Measurements from ENCODE around the gene KCNJ3.

The KCNJ3 gene

GRCh38 chr2:154707994-154708575 lies 9.6 kb downstream of the KCNJ3 start:
- Histone ChIP-seq H3K9ac (ENCODE audit: low read length) (no peak overlapping the region), H3K4me1 (ENCODE audit: control insufficient read depth, insufficient read depth, low read length) (no peaks in the 10 kb centered on the region), H3K36me3 (ENCODE audit: control insufficient read depth, insufficient read depth, low read length, severe bottlenecking) (no peaks in the 10 kb centered on the region), H3K9me3 (ENCODE audit: control insufficient read depth, low read length) (no peaks in the 10 kb centered on the region), H3K27me3 (replicated peaks; ENCODE audit: control insufficient read depth, insufficient read depth, low read length) (no peaks in the 10 kb centered on the region), H3K4me3 (ENCODE audit: low read length) (no peak overlapping the region)
- DNase-seq (ENCODE audit: low read depth) = no peak

GRCh38 chr2:154709215-154709614 lies 10.7 kb downstream of the KCNJ3 start:
- Histone ChIP-seq H3K4me1 (ENCODE audit: control insufficient read depth, insufficient read depth, low read length) (peaks cover 7% of the 10 kb centered on the region), H3K36me3 (ENCODE audit: control insufficient read depth, insufficient read depth, low read length, severe bottlenecking) (no peaks in the 10 kb centered on the region), H3K27me3 (replicated peaks; ENCODE audit: control insufficient read depth, insufficient read depth, low read length) (no peaks in the 10 kb centered on the region), H3K9ac (ENCODE audit: low read length) (no peak overlapping the region), H3K4me3 (ENCODE audit: low read length) (no peak overlapping the region), H3K9me3 (ENCODE audit: control insufficient read depth, low read length) (no peaks in the 10 kb centered on the region)
- no peak for DNase-seq (ENCODE audit: low read depth)

- no peaks in the 10 kb centered on the region for H3K9me3 ChIP-seq (ENCODE audit: control insufficient read depth, low read length)
- H3K27me3 ChIP-seq (replicated peaks; ENCODE audit: control insufficient read depth, insufficient read depth, low read length) = no peaks in the 10 kb centered on the region
- no peak overlapping the region for H3K9ac ChIP-seq (ENCODE audit: low read length)
- no peak for DNase-seq (ENCODE audit: low read depth)
- no peak overlapping the region for H3K4me3 ChIP-seq (ENCODE audit: low read length)
- peaks cover 7% of the 10 kb centered on the region for H3K4me1 ChIP-seq (ENCODE audit: control insufficient read depth, insufficient read depth, low read length)
- H3K36me3 ChIP-seq (ENCODE audit: control insufficient read depth, insufficient read depth, low read length, severe bottlenecking) = no peaks in the 10 kb centered on the region
Observed at GRCh38 chr2:154710078-154710477, 11.6 kb downstream of the KCNJ3 start.

- Histone ChIP-seq H3K9me3 (ENCODE audit: control insufficient read depth, low read length) (no peaks in the 10 kb centered on the region), H3K9ac (ENCODE audit: low read length) (no peak overlapping the region)
- no peak for DNase-seq (ENCODE audit: low read depth)
Observed at GRCh38 chr2:154710685-154711084, 12.2 kb downstream of the KCNJ3 start.

DNA sequence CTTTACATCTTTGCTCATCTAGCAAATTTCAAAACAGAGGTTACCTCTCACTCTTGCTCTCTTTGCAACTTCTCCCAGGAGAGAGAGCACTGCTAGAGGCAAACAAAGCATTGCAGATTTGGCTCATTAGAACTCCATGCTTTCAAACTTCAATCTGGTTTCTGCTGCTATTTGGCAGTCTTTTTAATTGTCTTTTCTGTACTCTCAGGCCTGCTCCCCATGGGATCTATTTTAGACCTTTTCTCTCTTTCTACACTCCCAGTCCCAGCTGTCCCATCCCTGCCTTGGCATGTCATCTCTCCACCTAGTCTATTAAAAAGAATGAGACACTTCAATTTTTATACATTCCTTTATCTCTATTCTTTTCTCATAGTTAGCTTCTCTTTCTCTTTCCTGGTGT lies 15.2 kb downstream of the KCNJ3 start:
- Histone ChIP-seq H3K4me3 (ENCODE audit: low read length) (no peak overlapping the region), H3K36me3 (ENCODE audit: control insufficient read depth, insufficient read depth, low read length, severe bottlenecking) (no peaks in the 10 kb centered on the region), H3K9ac (ENCODE audit: low read length) (no peak overlapping the region), H3K27me3 (replicated peaks; ENCODE audit: control insufficient read depth, insufficient read depth, low read length) (no peaks in the 10 kb centered on the region), H3K4me1 (ENCODE audit: control insufficient read depth, insufficient read depth, low read length) (peaks cover 7% of the 10 kb centered on the region), H3K9me3 (ENCODE audit: control insufficient read depth, low read length) (no peaks in the 10 kb centered on the region)
- DNase-seq (ENCODE audit: low read depth) = no peak

More at GRCh38 chr2:154710685-154711084, 12.2 kb downstream of the KCNJ3 start:
- Histone ChIP-seq H3K4me3 (ENCODE audit: low read length) (no peak overlapping the region), H3K27me3 (replicated peaks; ENCODE audit: control insufficient read depth, insufficient read depth, low read length) (no peaks in the 10 kb centered on the region), H3K4me1 (ENCODE audit: control insufficient read depth, insufficient read depth, low read length) (peaks cover 7% of the 10 kb centered on the region), H3K36me3 (ENCODE audit: control insufficient read depth, insufficient read depth, low read length, severe bottlenecking) (no peaks in the 10 kb centered on the region)

GRCh38 chr2:154720651-154721050 lies 22.2 kb downstream of the KCNJ3 start:
- H3K9ac ChIP-seq (ENCODE audit: low read length) = no peak overlapping the region
- no peaks in the 10 kb centered on the region for H3K9me3 ChIP-seq (ENCODE audit: control insufficient read depth, low read length)
- no peaks in the 10 kb centered on the region for H3K27me3 ChIP-seq (replicated peaks; ENCODE audit: control insufficient read depth, insufficient read depth, low read length)
- no peaks in the 10 kb centered on the region for H3K4me1 ChIP-seq (ENCODE audit: control insufficient read depth, insufficient read depth, low read length)
- no peak for DNase-seq (ENCODE audit: low read depth)
- H3K36me3 ChIP-seq (ENCODE audit: control insufficient read depth, insufficient read depth, low read length, severe bottlenecking) = no peaks in the 10 kb centered on the region
- no peak overlapping the region for H3K4me3 ChIP-seq (ENCODE audit: low read length)

DNA sequence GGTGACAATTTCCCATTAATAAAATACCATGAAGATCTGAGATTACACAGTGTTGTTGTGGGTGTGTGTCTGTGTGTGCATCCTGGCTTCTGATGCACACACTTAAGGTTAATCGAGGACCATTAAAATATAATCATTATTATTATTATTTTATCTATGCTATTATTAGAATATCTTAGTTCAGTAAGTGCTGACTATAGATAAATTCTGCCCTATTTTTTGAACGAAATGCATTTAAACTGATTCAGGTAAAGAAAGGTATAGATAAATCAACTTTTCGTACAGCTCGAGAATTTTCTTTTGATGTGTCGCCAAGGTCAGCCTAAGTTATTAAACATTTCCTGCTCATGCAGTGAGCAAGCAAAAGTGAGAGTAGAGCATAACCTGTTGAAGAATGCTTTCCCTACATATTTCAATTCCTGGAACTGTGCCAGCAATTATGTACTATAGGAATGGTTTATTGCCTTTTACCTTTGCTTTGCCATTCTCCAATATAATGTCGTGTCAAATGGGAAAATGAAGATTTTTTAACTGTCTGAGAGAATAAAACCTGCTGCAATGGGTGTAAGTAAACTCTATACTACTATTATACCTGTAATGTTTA lies 25.8 kb downstream of the KCNJ3 start:
- Histone ChIP-seq H3K4me3 (ENCODE audit: low read length) (no peak overlapping the region), H3K27me3 (replicated peaks; ENCODE audit: control insufficient read depth, insufficient read depth, low read length) (no peaks in the 10 kb centered on the region), H3K9ac (ENCODE audit: low read length) (no peak overlapping the region), H3K9me3 (ENCODE audit: control insufficient read depth, low read length) (no peaks in the 10 kb centered on the region), H3K4me1 (ENCODE audit: control insufficient read depth, insufficient read depth, low read length) (no peaks in the 10 kb centered on the region), H3K36me3 (ENCODE audit: control insufficient read depth, insufficient read depth, low read length, severe bottlenecking) (no peaks in the 10 kb centered on the region)
- DNase-seq (ENCODE audit: low read depth) = no peak

DNA sequence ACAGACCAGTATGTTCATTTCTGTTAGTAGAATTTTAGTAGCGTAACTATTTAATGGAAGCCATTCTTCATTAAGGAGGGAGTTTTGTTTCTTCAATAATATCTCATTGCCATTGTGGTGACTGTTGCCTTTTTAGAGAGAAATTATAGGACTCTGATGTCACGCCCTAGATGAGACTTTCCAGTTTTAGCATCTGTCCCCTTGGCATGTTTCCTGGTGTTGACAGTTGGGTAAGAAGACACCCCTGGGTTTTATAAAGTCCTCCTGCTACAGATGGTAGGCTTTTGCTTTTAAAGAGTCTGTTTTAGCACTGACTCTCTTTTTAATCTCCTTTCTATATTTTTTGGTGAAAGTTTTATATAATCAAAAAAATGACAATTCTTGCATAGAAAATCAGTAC lies 41.9 kb downstream of the KCNJ3 start:
- DNase-seq (ENCODE audit: low read depth) = no peak

DNA sequence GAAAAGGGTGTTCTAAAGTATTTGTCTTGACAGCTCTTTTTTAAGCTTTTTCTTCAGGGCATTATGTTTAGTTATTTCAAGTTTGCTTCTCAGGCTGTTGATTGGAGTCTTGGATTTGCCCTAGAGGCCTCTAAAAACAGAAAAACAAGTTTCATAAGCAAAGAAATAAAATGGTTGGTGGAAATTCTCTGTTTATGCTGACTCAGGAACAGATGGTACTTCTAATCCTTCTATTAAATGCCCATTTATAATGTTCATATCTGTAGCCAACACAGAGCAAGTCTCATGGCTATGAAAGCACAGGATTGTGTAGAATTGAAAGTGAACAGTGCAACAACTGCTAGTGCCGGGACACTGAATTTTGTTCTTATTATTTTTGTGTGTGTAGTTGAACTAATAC lies 60.4 kb downstream of the KCNJ3 start:
- Histone ChIP-seq H3K36me3 (ENCODE audit: control insufficient read depth, insufficient read depth, low read length, severe bottlenecking) (no peaks in the 10 kb centered on the region), H3K4me3 (ENCODE audit: low read length) (no peak overlapping the region), H3K9ac (ENCODE audit: low read length) (no peak overlapping the region), H3K9me3 (ENCODE audit: control insufficient read depth, low read length) (no peaks in the 10 kb centered on the region), H3K27me3 (replicated peaks; ENCODE audit: control insufficient read depth, insufficient read depth, low read length) (no peaks in the 10 kb centered on the region), H3K4me1 (ENCODE audit: control insufficient read depth, insufficient read depth, low read length) (no peaks in the 10 kb centered on the region)
- no peak for DNase-seq (ENCODE audit: low read depth)

More for the DNA sequence above, 41.9 kb downstream of the KCNJ3 start:
- no peaks in the 10 kb centered on the region for H3K36me3 ChIP-seq (ENCODE audit: control insufficient read depth, insufficient read depth, low read length, severe bottlenecking)
- no peaks in the 10 kb centered on the region for H3K27me3 ChIP-seq (replicated peaks; ENCODE audit: control insufficient read depth, insufficient read depth, low read length)
- peaks cover 3% of the 10 kb centered on the region for H3K9me3 ChIP-seq (ENCODE audit: control insufficient read depth, low read length)
- no peak overlapping the region for H3K9ac ChIP-seq (ENCODE audit: low read length)
- no peak overlapping the region for H3K4me3 ChIP-seq (ENCODE audit: low read length)
- no peaks in the 10 kb centered on the region for H3K4me1 ChIP-seq (ENCODE audit: control insufficient read depth, insufficient read depth, low read length)

DNA sequence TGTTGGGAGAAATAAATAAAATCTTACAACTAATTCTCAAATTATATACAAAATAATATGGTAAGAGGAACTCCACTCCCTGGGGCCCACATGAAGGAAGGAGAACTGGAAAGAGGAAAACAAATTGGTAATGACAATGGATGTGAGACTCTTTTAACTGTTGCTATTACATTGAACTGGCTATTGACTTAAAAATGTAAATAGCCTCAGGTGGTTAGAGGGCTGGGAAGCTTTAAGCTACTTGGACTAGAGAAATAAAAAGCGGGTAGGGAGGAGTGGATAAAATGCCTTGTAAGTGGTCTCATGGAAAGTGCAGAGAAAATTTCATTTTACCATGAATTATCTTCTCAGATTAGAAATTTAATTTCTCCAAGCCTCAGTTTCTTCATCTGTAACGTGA lies 64.1 kb downstream of the KCNJ3 start:
- no peaks in the 10 kb centered on the region for H3K9me3 ChIP-seq (ENCODE audit: control insufficient read depth, low read length)
- no peaks in the 10 kb centered on the region for H3K4me1 ChIP-seq (ENCODE audit: control insufficient read depth, insufficient read depth, low read length)
- H3K27me3 ChIP-seq (replicated peaks; ENCODE audit: control insufficient read depth, insufficient read depth, low read length) = no peaks in the 10 kb centered on the region
- no peaks in the 10 kb centered on the region for H3K36me3 ChIP-seq (ENCODE audit: control insufficient read depth, insufficient read depth, low read length, severe bottlenecking)
- no peak overlapping the region for H3K4me3 ChIP-seq (ENCODE audit: low read length)
- no peak for DNase-seq (ENCODE audit: low read depth)
- no peak overlapping the region for H3K9ac ChIP-seq (ENCODE audit: low read length)

- Histone ChIP-seq H3K36me3 (ENCODE audit: control insufficient read depth, insufficient read depth, low read length, severe bottlenecking) (no peaks in the 10 kb centered on the region), H3K9me3 (ENCODE audit: control insufficient read depth, low read length) (no peaks in the 10 kb centered on the region), H3K27me3 (replicated peaks; ENCODE audit: control insufficient read depth, insufficient read depth, low read length) (no peaks in the 10 kb centered on the region), H3K4me3 (ENCODE audit: low read length) (no peak overlapping the region), H3K9ac (ENCODE audit: low read length) (no peak overlapping the region), H3K4me1 (ENCODE audit: control insufficient read depth, insufficient read depth, low read length) (no peaks in the 10 kb centered on the region)
- no peak for DNase-seq (ENCODE audit: low read depth)
Observed at GRCh38 chr2:154771664-154772284, 73.3 kb downstream of the KCNJ3 start.
